GM21825 (cell line): ENCODE results near the gene DIP2A.
"Not testable (repeated sequence)": the region's sequence is repeated elsewhere in the genome, so short reads cannot be mapped to it uniquely, and the experiment has no call there.

Source experiments
- ATAC-seq: cut with Tn5 transposase; IDR thresholded peaks from one replicate; pipeline ENCODE4 v1.9.1; 2021; ENCODE audit warnings: mild to moderate bottlenecking, moderate library complexity; ENCODE audit not compliant: unreplicated experiment

DIP2A gene

GRCh38 chr21:46425571-46425970 lies 33.1 kb upstream of the DIP2A start:
- ATAC-seq, result no peak

- no peak for ATAC-seq
These were observed 32.2 kb upstream of the DIP2A start for GRCh38 chr21:46426313-46427046.

GRCh38 chr21:46427516-46427915 lies 31.2 kb upstream of the DIP2A start:
- ATAC-seq, result no peak

DNA sequence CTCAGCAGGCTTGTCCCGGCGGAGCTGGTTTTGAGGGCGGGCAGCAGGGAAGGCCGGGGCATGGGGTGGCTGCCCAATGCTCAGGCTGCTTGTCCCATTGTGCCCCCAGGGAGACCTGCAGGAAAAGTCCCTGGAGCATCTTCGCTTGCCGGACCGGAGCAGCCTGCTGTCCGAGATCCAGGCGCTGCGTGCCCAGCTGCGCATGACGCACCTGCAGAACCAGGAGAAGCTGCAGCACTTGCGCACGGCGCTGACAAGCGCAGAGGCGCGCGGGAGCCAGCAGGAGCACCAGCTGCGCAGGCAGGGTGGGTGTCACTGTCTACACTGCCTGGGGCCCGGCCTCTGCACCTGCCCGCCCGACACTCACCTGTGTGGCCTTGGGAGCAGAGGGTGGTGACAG lies 30.4 kb upstream of the DIP2A start:
- ATAC-seq, result no peak

DNA sequence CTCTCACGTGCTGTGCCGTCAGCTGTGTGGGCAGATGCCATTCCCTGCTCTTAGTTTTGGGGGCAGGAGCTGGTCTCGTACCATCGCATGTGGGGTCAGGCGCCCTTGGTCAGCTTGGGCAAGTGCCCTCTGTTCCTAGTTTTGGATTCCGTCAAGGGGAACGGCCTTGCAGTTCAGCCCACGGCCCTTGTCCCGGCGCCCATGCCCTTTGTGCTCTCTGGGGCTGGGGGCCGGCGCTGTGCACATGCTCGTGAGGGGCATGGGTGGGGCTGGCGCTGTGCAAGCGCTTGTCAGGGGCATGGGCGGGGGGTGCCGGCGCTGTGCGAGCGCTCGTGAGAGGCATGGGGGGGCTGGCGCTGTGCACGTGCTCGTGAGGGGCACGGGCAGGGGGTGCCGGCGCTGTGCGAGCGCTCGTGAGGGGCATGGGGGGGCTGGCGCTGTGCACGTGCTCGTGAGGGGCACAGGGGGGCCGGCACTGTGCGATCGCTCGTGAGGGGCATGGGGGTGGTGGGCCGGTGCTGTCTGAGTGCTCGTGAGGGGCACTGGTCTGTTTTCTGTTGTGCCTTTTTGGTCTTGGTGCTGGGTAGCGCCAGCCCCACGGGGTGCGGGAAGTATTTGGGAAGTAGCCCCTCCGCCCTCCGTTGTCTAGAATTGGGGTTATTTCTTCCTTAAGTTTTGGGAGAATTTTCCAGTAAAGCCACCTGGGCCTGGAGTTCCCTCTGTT lies 29.5 kb upstream of the DIP2A start:
- ATAC-seq, result no peak

GRCh38 chr21:46429754-46430681 lies 28.7 kb upstream of the DIP2A start:
- no peak for ATAC-seq

DNA sequence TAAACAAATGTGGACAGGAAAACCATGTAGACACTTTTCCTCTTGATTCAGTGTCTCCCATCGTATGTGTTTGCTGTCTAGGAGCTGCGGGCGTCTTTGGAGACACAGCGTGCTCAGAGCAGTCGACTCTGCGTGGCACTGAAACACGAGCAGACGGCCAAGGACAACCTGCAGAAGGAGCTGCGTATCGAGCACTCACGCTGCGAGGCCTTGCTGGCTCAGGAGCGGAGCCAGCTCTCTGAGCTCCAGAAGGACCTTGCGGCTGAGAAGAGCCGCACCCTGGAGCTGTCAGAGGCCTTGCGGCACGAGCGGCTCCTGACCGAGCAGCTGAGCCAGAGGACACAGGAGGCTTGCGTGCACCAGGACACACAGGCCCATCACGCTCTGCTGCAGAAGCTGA lies 27.2 kb upstream of the DIP2A start:
- ATAC-seq, result no peak

DNA sequence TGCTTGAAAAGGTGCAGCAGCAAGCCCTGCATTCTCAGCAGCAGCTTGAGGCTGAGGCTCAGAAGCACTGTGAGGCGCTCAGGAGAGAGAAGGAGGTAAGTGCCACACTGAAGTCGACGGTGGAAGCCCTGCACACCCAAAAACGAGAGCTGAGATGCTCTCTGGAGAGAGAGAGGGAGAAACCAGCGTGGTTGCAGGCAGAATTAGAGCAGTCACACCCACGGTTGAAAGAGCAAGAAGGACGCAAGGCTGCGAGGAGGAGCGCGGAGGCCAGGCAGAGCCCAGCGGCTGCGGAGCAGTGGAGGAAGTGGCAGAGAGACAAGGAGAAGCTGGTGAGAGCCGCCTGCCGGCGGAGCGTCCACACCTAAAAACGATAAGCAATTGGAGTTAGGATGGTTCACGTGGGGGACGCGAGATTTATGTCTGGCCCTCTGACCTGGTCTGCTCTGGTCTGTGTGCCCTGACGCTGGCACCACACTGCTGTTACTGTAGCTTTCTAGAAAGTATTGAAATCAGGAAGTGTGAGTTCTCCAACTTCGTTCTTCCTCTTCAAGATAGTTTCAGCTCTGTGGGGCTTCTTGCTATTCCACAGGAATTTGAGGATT lies 26.7 kb upstream of the DIP2A start:
- no peak for ATAC-seq

DNA sequence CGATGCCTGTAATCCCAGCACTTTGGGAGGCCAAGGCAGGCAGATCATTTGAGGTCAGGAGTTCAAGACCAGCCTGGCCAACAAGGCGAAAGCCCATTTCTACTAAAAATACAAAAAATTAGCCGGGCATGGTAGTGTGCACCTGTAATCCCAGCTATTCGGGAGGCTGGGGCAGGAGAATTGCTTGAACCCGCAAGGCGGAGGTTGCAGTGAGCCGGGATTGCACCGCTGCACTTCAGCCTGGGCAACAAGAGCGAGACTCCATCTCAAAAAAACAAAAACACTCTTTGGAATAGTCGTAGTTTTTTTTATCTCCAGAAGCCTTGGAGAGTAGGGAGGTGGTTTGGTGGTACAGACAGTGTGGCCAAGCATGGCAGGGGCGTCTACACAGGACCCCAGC lies 25.6 kb upstream of the DIP2A start:
- ATAC-seq, result not testable (repeated sequence)

GRCh38 chr21:46434322-46434958 lies 24.3 kb upstream of the DIP2A start:
- no peak for ATAC-seq

DNA sequence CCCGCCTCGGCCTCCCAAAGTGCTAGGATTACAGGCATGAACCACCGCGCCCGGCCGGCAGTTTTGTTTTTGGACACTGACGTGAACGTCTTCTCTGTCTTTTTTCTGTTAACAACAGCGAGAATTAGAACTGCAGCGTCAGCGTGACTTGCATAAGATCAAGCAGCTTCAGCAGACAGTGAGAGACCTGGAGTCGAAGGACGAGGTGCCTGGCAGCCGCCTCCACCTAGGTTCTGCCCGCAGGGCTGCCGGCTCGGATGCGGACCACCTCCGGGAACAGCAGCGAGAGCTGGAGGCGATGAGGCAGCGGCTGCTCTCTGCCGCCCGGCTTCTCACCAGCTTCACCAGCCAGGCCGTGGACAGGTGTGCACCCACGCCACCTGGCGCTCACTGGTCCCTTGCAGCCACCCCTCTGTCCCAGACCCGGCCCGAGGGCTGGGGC lies 22.9 kb upstream of the DIP2A start:
- no peak for ATAC-seq

- ATAC-seq, result no peak
These were observed 22.1 kb upstream of the DIP2A start for GRCh38 chr21:46436621-46437020.

- ATAC-seq, result no peak
These were observed 21.6 kb upstream of the DIP2A start for GRCh38 chr21:46437096-46437498.

- no peak for ATAC-seq
These were observed 21.2 kb upstream of the DIP2A start for GRCh38 chr21:46437511-46437910.

GRCh38 chr21:46438241-46438640 lies 20.4 kb upstream of the DIP2A start:
- ATAC-seq, result no peak

DNA sequence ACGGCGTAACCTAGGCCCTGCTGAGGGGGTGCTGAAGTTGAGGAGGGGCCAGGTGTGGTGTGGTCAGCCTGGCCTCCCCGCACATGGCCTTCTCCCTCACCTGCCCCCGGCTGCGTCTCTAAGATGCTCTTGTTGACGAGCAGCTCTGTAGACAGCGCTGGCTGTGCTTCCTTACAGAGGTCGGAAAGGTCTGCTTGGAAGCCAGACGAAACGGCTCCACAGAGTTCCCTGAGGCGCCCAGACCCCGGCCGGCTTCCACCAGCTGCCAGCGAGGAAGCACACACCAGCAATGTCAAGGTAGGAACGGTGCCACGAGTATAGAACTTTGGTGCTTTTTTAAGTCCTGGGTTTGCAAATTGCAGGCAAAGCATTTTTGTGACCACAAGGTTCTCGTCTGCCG lies 18.8 kb upstream of the DIP2A start:
- ATAC-seq, result no peak

- ATAC-seq, result no peak
These were observed 17.4 kb upstream of the DIP2A start for GRCh38 chr21:46441331-46441730.

- no peak for ATAC-seq
These were observed 16.7 kb upstream of the DIP2A start for GRCh38 chr21:46441961-46442498.

DNA sequence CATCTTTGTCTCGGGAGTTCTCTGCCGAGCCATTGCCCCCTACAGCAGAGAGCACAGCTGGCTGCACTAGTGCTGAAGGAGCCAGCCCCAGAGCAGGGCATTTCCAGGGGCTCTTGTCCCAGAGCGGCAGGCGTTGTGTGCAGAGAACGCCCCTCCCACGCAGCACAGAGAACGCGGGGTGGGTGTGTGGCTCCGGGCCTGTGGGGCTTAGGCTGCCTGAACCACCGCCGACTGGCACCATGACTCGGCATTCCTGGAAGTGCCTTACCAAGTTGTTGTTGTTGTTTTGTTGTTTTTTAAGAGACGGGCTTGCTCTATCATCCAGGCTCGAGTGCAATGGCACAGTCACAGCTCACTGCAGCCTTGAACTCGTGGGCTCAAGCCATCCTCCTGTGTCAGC lies 15.8 kb upstream of the DIP2A start:
- no peak for ATAC-seq

DNA sequence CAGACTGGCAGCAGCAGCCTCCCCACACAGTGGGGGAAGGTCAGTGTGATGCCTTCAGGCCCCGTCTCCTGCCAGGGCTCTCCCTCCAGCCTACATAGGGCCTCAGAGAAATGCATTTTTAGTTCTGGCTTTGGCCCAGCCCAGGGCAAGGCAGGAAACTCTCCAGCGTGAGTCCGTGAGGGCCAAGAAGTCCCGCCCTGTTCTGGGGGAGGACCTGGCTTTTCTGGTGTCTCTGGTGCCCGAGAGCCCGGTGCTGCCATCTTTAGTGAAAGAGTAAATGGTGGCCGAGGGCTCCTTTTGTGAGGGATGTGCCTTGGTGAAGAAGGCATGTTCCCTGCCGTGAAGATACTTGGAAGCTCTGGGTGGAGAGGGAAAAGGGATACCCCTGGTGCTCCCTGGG lies 14.8 kb upstream of the DIP2A start:
- ATAC-seq, result no peak
